WTC11 (cell line): ENCODE results near the gene AJAP1. TPM values are rescaled to one million over a fixed set of nuclear protein-coding genes. Genes with fewer than 3 reads are reported as not detected.

Experiments used
- ATAC-seq: fragments of 200-7000 bp; cut with Tn5 transposase; 2 replicates; pipeline ENCODE4 v1.10.0; 2021; ENCODE audit warnings: mild to moderate bottlenecking, moderate library complexity
- CTCF ChIA-PET: fragments of 300-600 bp; sonication (Branson Sonifier 250); formaldehyde crosslinking; loops from one replicate; lab custom pipeline; 2021; ENCODE audit warnings: antibody characterized with exemption; lab: Charles Lee
- POLR2A ChIA-PET: fragments of 350-600 bp; sonication (Branson Sonifier 250); formaldehyde crosslinking; loops from one replicate; lab custom pipeline; 2021; ENCODE audit warnings: antibody characterized with exemption; lab: Charles Lee
- DNase-seq: peaks from one replicate; pipeline ENCODE4 v3.0.0; 2021; ENCODE audit warnings: low spot score
- H3K27ac Mint-ChIP-seq: 2 replicates; pipeline ENCODE4 v1.8.0; 2021; ENCODE audit warnings: mixed read lengths
- H3K27me3 Mint-ChIP-seq: 2 replicates; pipeline ENCODE4 v1.8.0; 2021; ENCODE audit warnings: low read depth, mild to moderate bottlenecking, moderate library complexity, mixed read lengths
- H3K36me3 Mint-ChIP-seq: 2 replicates; pipeline ENCODE4 v1.8.0; 2021; ENCODE audit warnings: mixed read lengths
- H3K4me1 Mint-ChIP-seq: 2 replicates; pipeline ENCODE4 v1.8.0; 2022; ENCODE audit warnings: mixed read lengths
- H3K4me3 Mint-ChIP-seq: 2 replicates; pipeline ENCODE4 v1.8.0; 2021; ENCODE audit warnings: mild to moderate bottlenecking, moderate library complexity, mixed read lengths
- H3K9me3 Mint-ChIP-seq: 2 replicates; pipeline ENCODE4 v1.8.0; 2021; ENCODE audit warnings: mixed read lengths
- AFF4 ChIP-seq: sonication (generic); formaldehyde crosslinking; IDR thresholded peaks from 2 replicates; pipeline ENCODE4 v1.8.1; 2023; ENCODE audit warnings: mild to moderate bottlenecking, missing genetic modification reagents, borderline replicate concordance
- ATF1 ChIP-seq: sonication (generic); formaldehyde crosslinking; IDR thresholded peaks from 2 replicates; pipeline ENCODE4 v1.8.1; 2023; ENCODE audit warnings: mild to moderate bottlenecking, moderate library complexity, missing genetic modification reagents
- CTCF ChIP-seq: fragments of 200-600 bp; IDR thresholded peaks from 2 replicates; pipeline ENCODE4 v1.8.0; 2022; ENCODE audit warnings: antibody characterized with exemption
- ETV6 ChIP-seq: sonication (generic); formaldehyde crosslinking; IDR thresholded peaks from 2 replicates; pipeline ENCODE4 v1.8.1; 2022; ENCODE audit warnings: mild to moderate bottlenecking, missing genetic modification reagents
- HMGXB4 ChIP-seq: sonication (generic); formaldehyde crosslinking; IDR thresholded peaks from 2 replicates; pipeline ENCODE4 v1.8.1; 2023; ENCODE audit warnings: mild to moderate bottlenecking, moderate library complexity, missing genetic modification reagents
- IRF1 ChIP-seq: sonication (generic); formaldehyde crosslinking; IDR thresholded peaks from 2 replicates; pipeline ENCODE4 v1.8.0; 2023; ENCODE audit warnings: missing genetic modification reagents
- NR1H2 ChIP-seq: sonication (generic); formaldehyde crosslinking; IDR thresholded peaks from 2 replicates; pipeline ENCODE4 v1.9.0; 2021; ENCODE audit warnings: mild to moderate bottlenecking, moderate library complexity, missing genetic modification reagents
- PRDM15 ChIP-seq: sonication (generic); formaldehyde crosslinking; IDR thresholded peaks from 2 replicates; pipeline ENCODE4 v1.8.0; 2022; ENCODE audit warnings: missing genetic modification reagents
- PREB ChIP-seq: sonication (generic); formaldehyde crosslinking; IDR thresholded peaks from 2 replicates; pipeline ENCODE4 v1.8.1; 2022; ENCODE audit warnings: mild to moderate bottlenecking, missing genetic modification reagents, moderate library complexity, borderline replicate concordance
- ZNF532 ChIP-seq: fragments of 250-450 bp; sonication (Bioruptor Pico); IDR thresholded peaks from 2 replicates; pipeline ENCODE4 v1.9.0; 2021; ENCODE audit warnings: mild to moderate bottlenecking, borderline replicate concordance
- total RNA-seq: library from RNA; stranded (reverse); gene quantifications from 3 replicates; pipeline ENCODE4 v1.2.3, GENCODE V29; 2021

The AJAP1 gene
- total RNA-seq, 1 experiment from 2014 or later = 2.1 TPM

GRCh38 chr1:4769516-4770280 is 115.3 kb downstream of the AJAP1 start (continued):
- TF ChIP-seq AFF4 (CRISPR knock-in tag) = no peak
- no peak for TF ChIP-seq ATF1 (CRISPR knock-in tag)
- no peak for TF ChIP-seq PRDM15 (CRISPR knock-in tag)
- TF ChIP-seq CTCF = no peak
- TF ChIP-seq ETV6 (CRISPR knock-in tag) = no peak
- TF ChIP-seq PREB (CRISPR knock-in tag) = no peak
- TF ChIP-seq ZNF532 (CRISPR knock-in tag) = no peak

- Mint-ChIP-seq H3K36me3 (peaks cover 37% of the 10 kb centered on the region), H3K4me1 (no peaks in the 10 kb centered on the region), H3K27me3 (peaks cover 5% of the 10 kb centered on the region), H3K4me3 (no peak overlapping the region), H3K9me3 (peaks cover 22% of the 10 kb centered on the region), H3K27ac (no peak overlapping the region)
- POLR2A ChIA-PET = no interaction called here
- DNase-seq (no peak), ATAC-seq (no peak)
- CTCF ChIA-PET = no interaction called here
- TF ChIP-seq NR1H2 (no peak), IRF1 (no peak), ZNF532 (CRISPR knock-in tag) (no peak), HMGXB4 (no peak)
Observed at GRCh38 chr1:4770713-4771112, 116.3 kb downstream of the AJAP1 start.
